RWPE1 (cell line): ENCODE measurements around the gene CRY2.

Source experiments
- CTCF ChIA-PET: fragments of 350-600 bp; sonication (Branson Sonifier 250); formaldehyde crosslinking; extraction: SDS; loops from one replicate; lab custom pipeline; 2021; lab: Yijun Ruan, JAX
- POLR2A ChIA-PET: fragments of 400-600 bp; formaldehyde crosslinking; extraction: SDS; loops from one replicate; lab custom pipeline; 2020; ENCODE audit warnings: antibody characterized with exemption; ENCODE audit not compliant: low non-redundant PET; lab: Yijun Ruan, JAX
- DNase-seq: peaks from one replicate; pipeline ENCODE4 v3.0.0; 2012; ENCODE audit warnings: low spot score
- H3K27ac ChIP-seq: fragments of 450-650 bp; 2 replicates; pipeline ENCODE4 v1.5.1; 2017
- TF ChIP-seq, protein P1 (sequence below): fragments of 450-650 bp; conservative IDR thresholded peaks from 2 replicates; pipeline ENCODE4 v1.5.1; 2017; ENCODE audit warnings: low read depth, mild to moderate bottlenecking

The CRY2 gene

DNA sequence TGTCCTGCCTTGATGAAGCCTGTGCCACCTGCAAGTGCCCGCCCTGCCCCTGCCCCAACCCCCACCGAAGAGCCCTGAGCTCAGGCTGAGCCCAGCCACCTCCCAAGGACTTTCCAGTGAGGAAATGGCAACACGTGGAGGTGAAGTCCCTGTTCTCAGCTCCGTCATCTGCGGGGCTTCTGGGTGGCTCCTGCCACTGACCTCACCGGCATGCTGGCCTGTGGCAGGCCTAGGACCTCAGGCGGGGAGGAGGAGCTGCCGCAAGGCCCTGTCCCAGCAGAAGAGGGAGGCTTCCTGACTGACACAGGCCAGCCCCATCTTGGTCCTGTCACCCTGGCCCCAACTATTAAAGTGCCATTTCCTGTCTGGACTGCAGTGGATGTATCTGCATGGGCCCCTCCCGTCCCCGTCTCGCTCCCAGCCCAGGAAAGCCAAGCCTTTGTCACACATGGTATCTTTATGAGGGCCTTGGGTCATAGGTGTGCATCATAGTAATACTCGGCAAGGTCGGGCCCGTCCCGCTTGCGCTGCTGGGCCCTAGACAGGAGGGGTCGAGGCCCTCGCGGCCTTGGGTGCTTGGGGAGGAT, 58.9 kb downstream of the CRY2 start:
- DNase-seq = no peak
- POLR2A ChIA-PET = no interaction called here
- H3K27ac ChIP-seq = peak overlapping the region; percentile 33; the same call in 1 of the 2 replicates
- CTCF ChIA-PET = interaction anchor here (1.0 kb wide), 1 partner anchor 59 kb away, joined by 7 read pairs; no protein-coding TSS in a partner anchor
- TF ChIP-seq, protein P1, sequence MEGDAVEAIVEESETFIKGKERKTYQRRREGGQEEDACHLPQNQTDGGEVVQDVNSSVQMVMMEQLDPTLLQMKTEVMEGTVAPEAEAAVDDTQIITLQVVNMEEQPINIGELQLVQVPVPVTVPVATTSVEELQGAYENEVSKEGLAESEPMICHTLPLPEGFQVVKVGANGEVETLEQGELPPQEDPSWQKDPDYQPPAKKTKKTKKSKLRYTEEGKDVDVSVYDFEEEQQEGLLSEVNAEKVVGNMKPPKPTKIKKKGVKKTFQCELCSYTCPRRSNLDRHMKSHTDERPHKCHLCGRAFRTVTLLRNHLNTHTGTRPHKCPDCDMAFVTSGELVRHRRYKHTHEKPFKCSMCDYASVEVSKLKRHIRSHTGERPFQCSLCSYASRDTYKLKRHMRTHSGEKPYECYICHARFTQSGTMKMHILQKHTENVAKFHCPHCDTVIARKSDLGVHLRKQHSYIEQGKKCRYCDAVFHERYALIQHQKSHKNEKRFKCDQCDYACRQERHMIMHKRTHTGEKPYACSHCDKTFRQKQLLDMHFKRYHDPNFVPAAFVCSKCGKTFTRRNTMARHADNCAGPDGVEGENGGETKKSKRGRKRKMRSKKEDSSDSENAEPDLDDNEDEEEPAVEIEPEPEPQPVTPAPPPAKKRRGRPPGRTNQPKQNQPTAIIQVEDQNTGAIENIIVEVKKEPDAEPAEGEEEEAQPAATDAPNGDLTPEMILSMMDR = no peak

DNA sequence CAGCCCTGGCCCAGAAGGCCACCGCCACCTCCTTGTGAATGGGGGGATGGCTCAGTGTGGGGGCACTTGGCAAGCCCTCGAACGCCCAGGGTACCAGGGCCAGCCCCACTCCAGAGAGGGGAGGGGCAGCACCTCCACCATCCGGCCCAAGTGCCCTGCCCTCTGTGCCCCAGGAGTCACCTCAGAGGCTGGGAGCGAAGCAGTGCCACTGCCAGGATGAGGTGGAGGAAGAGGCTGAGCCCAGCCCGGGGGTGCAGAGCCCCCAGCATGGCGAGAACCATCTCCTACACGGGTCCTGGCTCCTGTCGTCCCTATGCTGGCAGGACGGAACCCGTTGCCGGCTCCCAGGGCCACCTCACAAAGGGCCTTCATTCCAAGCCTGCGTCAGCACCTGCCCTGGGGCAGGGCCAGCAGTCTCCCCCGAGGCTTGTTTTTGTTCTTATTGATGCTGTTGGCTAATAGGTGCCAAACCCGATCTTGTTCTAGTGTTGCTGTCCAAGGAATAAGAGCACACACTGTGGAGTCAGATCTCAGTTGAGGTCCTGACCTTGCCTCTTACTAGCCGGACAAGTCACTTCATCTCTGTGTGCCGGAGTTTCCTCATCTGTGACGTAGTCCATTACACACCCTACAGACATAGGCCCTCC, 59.8 kb downstream of the CRY2 start, which contains the start of gene FREY1:
Gene FREY1 (minus strand): TSS at position 307 of the 647 bp plus-strand sequence. CDS start 26 bp downstream, at position 281.
- H3K27ac ChIP-seq = peak within 1 kb of the TSS; percentile 33
- TF ChIP-seq, protein P1 = no peak
- CTCF ChIA-PET = no interaction called here
- POLR2A ChIA-PET = no interaction called here
- DNase-seq = no peak

DNA sequence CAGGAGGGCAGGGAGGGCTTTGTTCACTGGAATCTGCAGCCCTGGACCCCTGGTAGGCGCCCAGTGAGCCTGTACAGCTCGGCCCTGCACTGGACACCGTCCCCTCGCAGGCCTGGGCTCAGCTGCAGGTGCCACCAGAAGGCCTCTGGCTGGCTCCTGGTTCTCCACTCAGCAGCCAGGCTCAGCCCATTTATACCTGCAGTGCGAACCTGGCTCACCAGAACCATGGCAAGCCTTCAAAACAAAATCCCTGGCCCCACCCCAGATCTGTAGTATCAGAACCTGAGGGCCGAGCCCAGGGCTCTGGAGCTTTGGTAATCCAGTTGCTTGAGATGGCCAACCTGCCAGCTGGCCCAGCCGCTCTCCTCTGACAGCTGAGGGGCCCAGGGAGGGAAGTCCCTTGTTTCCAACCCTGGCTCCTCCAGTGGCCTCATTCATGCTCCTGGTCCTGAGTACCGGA, 60.7 kb downstream of the CRY2 start:
- CTCF ChIA-PET = no interaction called here

DNA sequence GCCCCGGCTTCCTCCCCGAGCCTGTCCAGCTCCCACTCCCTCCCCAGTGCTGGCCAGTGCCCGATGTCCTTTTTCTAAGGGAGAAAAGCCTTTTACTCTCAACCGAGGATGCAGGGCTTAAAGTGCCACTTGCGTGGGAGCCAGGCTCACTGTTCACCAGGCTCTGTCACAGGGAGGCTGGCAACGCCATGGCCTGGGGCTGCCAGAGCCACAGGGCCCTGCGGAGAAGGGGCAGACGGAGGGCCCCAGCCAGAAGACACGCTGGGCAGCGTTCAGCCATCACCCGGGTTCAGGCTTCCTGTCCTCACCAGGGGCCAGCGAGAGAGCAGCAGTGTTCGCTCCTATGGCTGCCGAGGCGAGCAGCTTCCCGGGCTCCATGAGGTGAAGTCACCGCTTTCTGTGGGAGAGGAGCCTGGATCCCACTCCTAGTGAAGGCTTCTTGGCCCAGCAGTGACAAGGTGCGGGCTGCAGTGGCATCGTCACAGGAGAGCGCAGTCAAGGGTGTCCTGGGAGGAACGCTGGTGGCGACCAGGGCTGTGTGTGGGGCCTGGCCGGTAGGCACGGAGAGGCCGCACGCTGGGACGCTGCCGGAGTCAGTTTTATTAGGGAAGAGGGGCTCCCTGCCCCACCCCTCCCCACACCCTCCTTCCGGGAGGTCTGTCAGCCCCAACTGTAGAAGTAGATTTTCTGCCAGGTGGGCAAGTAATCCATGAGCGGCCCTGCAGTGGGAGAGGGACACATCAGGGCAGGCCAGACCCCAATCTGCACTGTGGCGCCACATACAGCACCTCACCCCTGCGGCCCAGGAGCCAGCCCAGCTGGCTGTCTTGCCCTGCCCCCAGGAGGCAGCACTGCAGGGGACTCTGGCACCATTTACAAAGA, 62.6 kb downstream of the CRY2 start:
- ChIA-PET POLR2A (interaction anchor here (1.6 kb wide), 1 partner anchor 8 kb away, joined by 5 read pairs; the partner anchor contains the start of gene PEX16), CTCF (no interaction called here)
- peak overlapping the region; percentile 20 for H3K27ac ChIP-seq
- TF ChIP-seq, protein P1 = no peak
- no peak for DNase-seq

More for the DNA sequence above, 60.7 kb downstream of the CRY2 start:
- POLR2A ChIA-PET = interaction anchor here (1.6 kb wide), 1 partner anchor 10 kb away, joined by 5 read pairs; the partner anchor contains the start of gene PEX16
- TF ChIP-seq, protein P1 = no peak
- H3K27ac ChIP-seq = peak overlapping the region; percentile 33
- DNase-seq = no peak

DNA sequence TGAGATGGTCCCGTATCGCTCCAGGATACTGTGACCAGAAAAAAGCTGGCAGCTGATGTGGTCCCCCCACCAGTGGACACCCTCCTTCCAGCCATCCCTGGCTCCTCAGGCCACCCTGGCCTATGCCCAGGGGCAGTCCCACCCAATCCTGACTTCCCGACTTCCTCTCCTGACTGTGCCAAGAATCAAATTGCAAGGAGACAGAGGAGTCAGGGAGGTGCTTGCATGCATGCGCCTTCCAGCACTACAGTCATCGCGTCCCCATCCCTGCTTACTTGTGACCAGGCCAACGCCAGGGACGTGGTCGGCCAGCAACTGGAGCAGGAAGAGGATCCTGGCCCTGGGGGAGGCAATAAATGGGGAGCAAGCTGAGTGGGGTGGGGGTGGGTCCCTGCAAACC, 63.3 kb downstream of the CRY2 start:
- TF ChIP-seq, protein P1 = no peak
- ChIA-PET POLR2A (no interaction called here), CTCF (no interaction called here)

DNA sequence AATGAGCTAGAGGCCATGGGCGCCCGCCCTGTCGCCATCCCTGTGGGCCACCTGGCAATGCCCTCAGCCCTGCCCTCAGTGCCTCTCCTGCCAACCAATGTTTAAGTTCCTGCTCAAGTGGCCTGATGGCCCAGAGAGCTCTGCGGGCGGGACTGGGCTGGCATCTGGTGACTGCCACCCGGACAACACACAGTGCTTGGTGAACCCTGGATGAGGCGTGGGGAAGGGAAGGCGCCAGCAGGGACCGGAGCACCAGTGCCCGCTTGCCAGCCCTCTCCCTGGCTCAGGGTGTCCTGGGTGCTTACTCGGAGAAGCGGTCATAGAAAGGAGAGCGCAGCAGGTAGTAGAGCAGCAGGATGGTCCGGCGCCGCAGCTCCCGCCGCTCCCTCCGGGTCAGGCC, 66.2 kb downstream of the CRY2 start:
- TF ChIP-seq, protein P1 = no peak
- ChIA-PET POLR2A (no interaction called here), CTCF (interaction anchor here (0.6 to 1.1 kb wide), 2 partner anchors 13 to 15 kb away, joined by 3 read pairs; no protein-coding TSS in a partner anchor)
- no peak for DNase-seq
- H3K27ac ChIP-seq = peak overlapping the region; percentile 25; the same call in 1 of the 2 replicates

More for the DNA sequence above, 63.3 kb downstream of the CRY2 start:
- H3K27ac ChIP-seq = peak overlapping the region; percentile 9; the same call in 1 of the 2 replicates
- no peak for DNase-seq
